Stimulated activated CD8-positive, alpha-beta memory T cell treated with anti-CD3 and anti-CD28 coated beads, Interleukin-12 subunit alpha, Interleukin-12 subunit beta, amount 100 ng/mL, for 1 hour (primary cell): ENCODE results near the gene ALG3.
A peak's percentile ranks its signal among the peaks of the same experiment; 100 is the strongest.

ENCODE experiments used
- DNase-seq: peaks from one replicate; pipeline ENCODE4 v3.0.0-alpha.2; 2020; ENCODE audit warnings: low read depth

ALG3 gene

GRCh38 chr3:184259878-184260723 lies 11.3 kb upstream of the ALG3 start:
- DNase-seq = no peak

- DNase-seq = no peak
Measured at GRCh38 chr3:184259396-184259877, 10.7 kb upstream of the ALG3 start.

- no peak for DNase-seq
Measured at GRCh38 chr3:184258926-184259325, 10.2 kb upstream of the ALG3 start.

GRCh38 chr3:184257083-184257915 lies 8.5 kb upstream of the ALG3 start:
- no peak for DNase-seq

GRCh38 chr3:184255291-184256039 lies 6.7 kb upstream of the ALG3 start:
- no peak for DNase-seq

- peak; percentile 80 for DNase-seq
Measured at GRCh38 chr3:184250167-184250828, 1.5 kb upstream of the ALG3 start.

GRCh38 chr3:184249412-184250166 lies 827 bp upstream of the ALG3 start, which contains the start of gene EEF1AKMT4:
Gene EEF1AKMT4 (plus strand): TSS chr3:184249672. CDS start chr3:184249695, 23 bp downstream.
- peak; percentile 88 for DNase-seq

- DNase-seq = no peak
Measured at GRCh38 chr3:184242297-184242685, 6.5 kb downstream of the ALG3 start.

- DNase-seq = no peak
Measured at GRCh38 chr3:184241447-184242296, 7.1 kb downstream of the ALG3 start.

GRCh38 chr3:184241141-184241446 lies 7.7 kb downstream of the ALG3 start:
- DNase-seq = no peak

- no peak for DNase-seq
Measured at GRCh38 chr3:184240384-184241140, 8.2 kb downstream of the ALG3 start.

GRCh38 chr3:184239708-184240107 lies 9.1 kb downstream of the ALG3 start:
- no peak for DNase-seq

GRCh38 chr3:184239221-184239620 lies 9.5 kb downstream of the ALG3 start:
- DNase-seq = no peak

- no peak for DNase-seq
Measured at GRCh38 chr3:184238246-184238818, 10.4 kb downstream of the ALG3 start.

- DNase-seq = no peak
Measured at GRCh38 chr3:184237807-184238206, 11.0 kb downstream of the ALG3 start.

GRCh38 chr3:184237211-184237610 lies 11.6 kb downstream of the ALG3 start:
- no peak for DNase-seq

- no peak for DNase-seq
Measured at GRCh38 chr3:184236636-184237035, 12.1 kb downstream of the ALG3 start.

GRCh38 chr3:184236033-184236410 lies 12.7 kb downstream of the ALG3 start:
- DNase-seq = no peak
